IMR-90 (cell line): Measurements from ENCODE around the gene TRIM37. TPM values are rescaled to one million over a fixed set of nuclear protein-coding genes. Genes with fewer than 3 reads are reported as not detected.

Experiments
- ATAC-seq: fragments of 200-7000 bp; cut with Tn5 transposase; 2 replicates; pipeline ENCODE4 v1.9.1; 2020; ENCODE audit warnings: low read depth, mild to moderate bottlenecking, moderate library complexity
- BruUV-seq: library from RNA; stranded (reverse); fragments of 400-500 nt; replicated peaks from 2 replicates; lab custom pipeline; 2021; lab: Mats Ljungman, UMichigan
- CTCF ChIA-PET: fragments of 300-600 bp; formaldehyde crosslinking; extraction: SDS; loops from one replicate; lab custom pipeline; 2021; ENCODE audit warnings: antibody characterized with exemption; lab: Yijun Ruan, JAX
- POLR2A ChIA-PET: fragments of 300-600 bp; sonication (Branson Sonifier 250); formaldehyde crosslinking; loops from one replicate; lab custom pipeline; 2022; ENCODE audit warnings: antibody characterized with exemption; ENCODE audit not compliant: unreplicated experiment; lab: Charles Lee
- DNase-seq: peaks from one replicate; pipeline ENCODE4 v3.0.0; 2013
- H2AFZ ChIP-seq: replicated peaks from 2 replicates; pipeline ENCODE3; 2013; ENCODE audit warnings: low read length, mild to moderate bottlenecking; ENCODE audit not compliant: poor library complexity
- H2AK5ac ChIP-seq: 2 replicates; pipeline ENCODE4 v1.6.1; 2013; ENCODE audit warnings: low read depth, low read length, inconsistent platforms
- H2AK9ac ChIP-seq: replicated peaks from 2 replicates; pipeline ENCODE3; 2013; ENCODE audit warnings: mild to moderate bottlenecking, low read depth, low read length, moderate library complexity; ENCODE audit not compliant: poor library complexity
- H2BK120ac ChIP-seq: 2 replicates; pipeline ENCODE4 v1.6.1; 2013; ENCODE audit warnings: low read depth, low read length, inconsistent platforms
- H2BK15ac ChIP-seq: 3 replicates; pipeline ENCODE4 v1.6.1; 2013; ENCODE audit warnings: low read depth, low read length, inconsistent platforms
- H2BK20ac ChIP-seq: 2 replicates; pipeline ENCODE4 v1.6.1; 2013; ENCODE audit warnings: low read depth, mild to moderate bottlenecking, inconsistent platforms, low read length, moderate library complexity
- H2BK5ac ChIP-seq: 2 replicates; pipeline ENCODE4 v1.6.1; 2013; ENCODE audit warnings: mild to moderate bottlenecking, low read depth, low read length, inconsistent platforms; ENCODE audit not compliant: poor library complexity, severe bottlenecking
- H3K14ac ChIP-seq: replicated peaks from 2 replicates; pipeline ENCODE4 v1.6.1; 2013; ENCODE audit warnings: low read depth, low read length, inconsistent platforms
- H3K18ac ChIP-seq: 2 replicates; pipeline ENCODE4 v1.6.1; 2013; ENCODE audit warnings: low read depth, low read length, control low read depth
- H3K23ac ChIP-seq: 2 replicates; pipeline ENCODE4 v1.6.1; 2013; ENCODE audit warnings: low read depth, low read length, inconsistent platforms
- H3K27ac ChIP-seq: 2 replicates; pipeline ENCODE4 v1.5.1; 2013; ENCODE audit warnings: mild to moderate bottlenecking, control low read depth, low read length; ENCODE audit not compliant: insufficient read depth
- H3K27me3 ChIP-seq: 2 replicates; pipeline ENCODE4 v1.6.1; 2013; ENCODE audit warnings: low read length; ENCODE audit not compliant: control insufficient read depth, insufficient read depth
- H3K36me3 ChIP-seq: 2 replicates; pipeline ENCODE4 v1.6.1; 2013; ENCODE audit warnings: low read length, mixed read lengths; ENCODE audit not compliant: control insufficient read depth, insufficient read depth
- H3K4ac ChIP-seq: 2 replicates; pipeline ENCODE4 v1.6.1; 2013; ENCODE audit warnings: low read depth, low read length, inconsistent platforms
- H3K4me1 ChIP-seq: 2 replicates; pipeline ENCODE4 v1.6.1; 2013; ENCODE audit warnings: low read length, mixed read lengths; ENCODE audit not compliant: control insufficient read depth, insufficient read depth
- H3K4me2 ChIP-seq: 2 replicates; pipeline ENCODE4 v1.6.1; 2013; ENCODE audit warnings: low read depth, mild to moderate bottlenecking, control low read depth, low read length, moderate library complexity
- H3K4me3 ChIP-seq: 2 replicates; pipeline ENCODE4 v1.5.1; 2013; ENCODE audit warnings: low read depth, mild to moderate bottlenecking, control low read depth, low read length, moderate library complexity; ENCODE audit not compliant: insufficient read depth
- H3K56ac ChIP-seq: 2 replicates; pipeline ENCODE4 v1.6.1; 2013; ENCODE audit warnings: low read length, inconsistent platforms; ENCODE audit not compliant: insufficient read depth; ENCODE audit errors: extremely low read depth
- H3K79me1 ChIP-seq, 2 experiments: 2 replicates each; pipeline ENCODE4 v1.6.1; 2013; ENCODE audit warnings: low read length in 2 of 2, inconsistent platforms in 1 of 2, low read depth in 1 of 2
- H3K9ac ChIP-seq: 2 replicates; pipeline ENCODE4 v1.6.1; 2013; ENCODE audit warnings: low read depth, low read length, control low read depth
- H3K9me1 ChIP-seq: 2 replicates; pipeline ENCODE4 v1.6.1; 2013; ENCODE audit warnings: low read length, inconsistent platforms; ENCODE audit not compliant: insufficient read depth
- H3K9me3 ChIP-seq: 2 replicates; pipeline ENCODE4 v1.6.1; 2013; ENCODE audit warnings: low read length; ENCODE audit not compliant: control insufficient read depth, insufficient read depth
- H4K20me1 ChIP-seq: 2 replicates; pipeline ENCODE4 v1.6.1; 2013; ENCODE audit warnings: low read length, inconsistent platforms; ENCODE audit not compliant: insufficient read depth
- H4K5ac ChIP-seq: 2 replicates; pipeline ENCODE4 v1.6.1; 2013; ENCODE audit warnings: mild to moderate bottlenecking, low read depth, low read length, control low read depth
- H4K8ac ChIP-seq, 2 experiments: 2 replicates each; pipeline ENCODE4 v1.6.1; 2013; ENCODE audit warnings: low read depth in 2 of 2, low read length in 2 of 2, control low read depth in 1 of 2, inconsistent platforms in 1 of 2
- H4K91ac ChIP-seq: 2 replicates; pipeline ENCODE4 v1.6.1; 2013; ENCODE audit warnings: low read depth, low read length, inconsistent platforms; ENCODE audit not compliant: insufficient read depth
- MAZ ChIP-seq: IDR thresholded peaks from 2 replicates; pipeline ENCODE4 v1.6.1; 2012; ENCODE audit warnings: low read depth, mild to moderate bottlenecking, low read length, improper control_type of control experiment, moderate library complexity, borderline replicate concordance
- MXI1 ChIP-seq: IDR thresholded peaks from 2 replicates; pipeline ENCODE4 v1.6.1; 2012; ENCODE audit warnings: low read depth, mild to moderate bottlenecking, low read length, moderate library complexity, borderline replicate concordance
- NFE2L2 ChIP-seq: fragments of 150-350 bp; IDR thresholded peaks from 2 replicates; pipeline ENCODE4 v1.6.1; 2016; ENCODE audit warnings: low read depth, mild to moderate bottlenecking, low read length
- RAD21 ChIP-seq: IDR thresholded peaks from 2 replicates; pipeline ENCODE4 v1.6.1; 2012; ENCODE audit warnings: low read length, improper control_type of control experiment
- RFX5 ChIP-seq: IDR thresholded peaks from 2 replicates; pipeline ENCODE4 v1.8.0; 2012; ENCODE audit warnings: low read depth, mild to moderate bottlenecking, low read length, moderate library complexity
- SMC3 ChIP-seq: fragments of 150-350 bp; IDR thresholded peaks from 2 replicates; pipeline ENCODE4 v1.6.1; 2016; ENCODE audit warnings: low read depth, mild to moderate bottlenecking, antibody characterized with exemption, low read length, moderate library complexity
- WGBS, 2 experiments: methylation state at CpG; one replicate each; pipeline versions ENCODE4 v1.1.5 to v1.1.7; 2013; ENCODE audit warnings: missing lambda C conversion rate in 2 of 2; ENCODE audit not compliant: insufficient read length in 1 of 2; ENCODE audit errors: extremely low coverage in 2 of 2; 5-methylcytosine and 5-hydroxymethylcytosine counted together
- dilution Hi-C: fragments of 300-500 bp; cut with HindIII; formaldehyde crosslinking; loops from one replicate; pipeline ENCODE4 v1.14.3; 2018; ENCODE audit warnings: low sequenced_read_pairs; ENCODE audit not compliant: unreplicated experiment
- in situ Hi-C: fragments of 300-500 bp; cut with MboI; formaldehyde crosslinking; loops from 3 replicates; pipeline ENCODE4 v1.14.3; 2019; ENCODE audit warnings: low sequenced_read_pairs, inconsistent platforms, mixed read lengths
- intact Hi-C: fragments of 100-400 bp; cut with micrococcal nuclease; formaldehyde crosslinking; loops from 2 replicates; pipeline ENCODE4 v1.10.0; 2022
- polyA plus RNA-seq, 3 experiments: library from polyadenylated mRNA; depleted of rRNA; stranded (reverse); fragments of >200 nt; gene quantifications; 2 replicates each; pipeline ENCODE4 v1.2.3, GENCODE V29; 2012; ENCODE audit warnings: low replicate concordance in 1 of 3
- total RNA-seq: library from RNA; depleted of rRNA; stranded (reverse); fragments of >200 nt; gene quantifications from 2 replicates; pipeline ENCODE4 v1.2.3, GENCODE V29; 2012
- TF ChIP-seq, protein P1 (sequence below): fragments of 150-350 bp; IDR thresholded peaks from 2 replicates; pipeline ENCODE4 v1.6.1; 2016; ENCODE audit warnings: low read depth, mild to moderate bottlenecking, low read length, moderate library complexity, borderline replicate concordance

Gene TRIM37
- total and polyA plus RNA-seq, 2 of the 4 experiments (the other 2 are of a cell fraction): 12.1 to 24.9 TPM

DNA sequence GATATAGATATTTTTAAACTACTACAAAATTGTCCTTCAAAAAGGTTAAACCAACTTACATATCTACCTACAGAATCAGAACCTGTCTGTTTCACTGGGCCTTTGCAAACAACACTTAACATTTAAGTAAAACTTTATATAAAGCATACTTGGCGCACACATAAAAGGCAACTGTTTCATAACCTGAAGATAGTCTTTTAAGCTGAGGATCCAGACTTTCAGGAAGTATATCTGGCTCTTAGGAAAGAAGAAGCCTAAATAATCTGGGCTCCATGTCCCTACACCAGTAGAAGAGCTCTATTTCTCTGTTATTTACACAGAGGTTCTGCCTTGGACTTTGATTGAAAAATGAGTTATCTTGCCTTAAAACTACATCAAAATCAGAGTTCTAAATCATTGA is 75.9 kb downstream of the TRIM37 start:
- Histone ChIP-seq H2BK20ac (no peak overlapping the region), H3K27ac (no peak overlapping the region), H2AK5ac (no peak overlapping the region), H3K4me1 (peaks cover 2% of the 10 kb centered on the region; the same call in 1 of the 2 replicates), H3K79me1 (no peaks in the 10 kb centered on the region; a peak in 1 of 4 replicates), H3K4me2 (no peak overlapping the region), H2AK9ac (no peak overlapping the region), H2BK5ac (no peak overlapping the region), H3K36me3 (peaks cover 4% of the 10 kb centered on the region), H3K4ac (no peak overlapping the region), H4K20me1 (no peaks in the 10 kb centered on the region), H3K9ac (no peak overlapping the region), H4K8ac (no peak overlapping the region), H3K14ac (no peak overlapping the region), H3K27me3 (no peaks in the 10 kb centered on the region), H3K9me1 (no peaks in the 10 kb centered on the region), H3K23ac (no peak overlapping the region), H3K18ac (no peak overlapping the region), H2AFZ (no peak overlapping the region), H3K9me3 (no peaks in the 10 kb centered on the region), H2BK120ac (no peak overlapping the region), H3K56ac (no peak overlapping the region), H4K5ac (no peak overlapping the region), H3K4me3 (no peak overlapping the region), H2BK15ac (no peak overlapping the region), H4K91ac (no peak overlapping the region)
- in situ Hi-C loops: no loop called here
- ChIA-PET POLR2A (no interaction called here), CTCF (no interaction called here)
- ATAC-seq (no peak), DNase-seq (no peak)
- WGBS, 2 experiments: no CpG with 5 or more reads among the region's 1 CpG
- dilution Hi-C loops: no loop called here
- TF ChIP-seq NFE2L2: no peak
- TF ChIP-seq RAD21: no peak
- TF ChIP-seq, protein P1, sequence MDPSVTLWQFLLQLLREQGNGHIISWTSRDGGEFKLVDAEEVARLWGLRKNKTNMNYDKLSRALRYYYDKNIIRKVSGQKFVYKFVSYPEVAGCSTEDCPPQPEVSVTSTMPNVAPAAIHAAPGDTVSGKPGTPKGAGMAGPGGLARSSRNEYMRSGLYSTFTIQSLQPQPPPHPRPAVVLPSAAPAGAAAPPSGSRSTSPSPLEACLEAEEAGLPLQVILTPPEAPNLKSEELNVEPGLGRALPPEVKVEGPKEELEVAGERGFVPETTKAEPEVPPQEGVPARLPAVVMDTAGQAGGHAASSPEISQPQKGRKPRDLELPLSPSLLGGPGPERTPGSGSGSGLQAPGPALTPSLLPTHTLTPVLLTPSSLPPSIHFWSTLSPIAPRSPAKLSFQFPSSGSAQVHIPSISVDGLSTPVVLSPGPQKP: no peak
- TF ChIP-seq MAZ: no peak
- no peak for TF ChIP-seq SMC3
- no peak for TF ChIP-seq RFX5
- TF ChIP-seq MXI1: no peak
- BruUV-seq: no TSS peak
- intact Hi-C loops: no loop called here
